ENCODE measurements around the gene PALD1.

The PALD1 gene

DNA sequence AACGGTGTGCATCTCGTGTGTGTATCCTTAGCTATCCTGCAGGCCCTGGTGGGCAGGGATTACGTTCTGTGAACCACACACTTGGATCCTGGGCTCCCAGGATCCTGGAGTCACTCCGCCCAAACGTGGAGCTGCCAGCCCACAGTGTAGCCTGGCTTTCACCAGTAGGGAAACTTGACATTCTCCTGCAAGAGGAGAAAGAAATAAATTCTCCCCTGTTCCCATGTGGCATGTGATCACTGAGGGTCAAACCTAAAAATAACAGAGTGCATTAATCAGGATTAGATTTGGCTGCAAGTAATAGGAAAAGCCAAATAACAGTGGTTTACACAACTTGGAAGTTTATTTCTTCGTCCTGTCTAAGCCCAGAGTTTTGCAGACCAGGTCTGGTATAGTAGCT is 32.3 kb downstream of the PALD1 start:
- TF ChIP-seq, protein P1, sequence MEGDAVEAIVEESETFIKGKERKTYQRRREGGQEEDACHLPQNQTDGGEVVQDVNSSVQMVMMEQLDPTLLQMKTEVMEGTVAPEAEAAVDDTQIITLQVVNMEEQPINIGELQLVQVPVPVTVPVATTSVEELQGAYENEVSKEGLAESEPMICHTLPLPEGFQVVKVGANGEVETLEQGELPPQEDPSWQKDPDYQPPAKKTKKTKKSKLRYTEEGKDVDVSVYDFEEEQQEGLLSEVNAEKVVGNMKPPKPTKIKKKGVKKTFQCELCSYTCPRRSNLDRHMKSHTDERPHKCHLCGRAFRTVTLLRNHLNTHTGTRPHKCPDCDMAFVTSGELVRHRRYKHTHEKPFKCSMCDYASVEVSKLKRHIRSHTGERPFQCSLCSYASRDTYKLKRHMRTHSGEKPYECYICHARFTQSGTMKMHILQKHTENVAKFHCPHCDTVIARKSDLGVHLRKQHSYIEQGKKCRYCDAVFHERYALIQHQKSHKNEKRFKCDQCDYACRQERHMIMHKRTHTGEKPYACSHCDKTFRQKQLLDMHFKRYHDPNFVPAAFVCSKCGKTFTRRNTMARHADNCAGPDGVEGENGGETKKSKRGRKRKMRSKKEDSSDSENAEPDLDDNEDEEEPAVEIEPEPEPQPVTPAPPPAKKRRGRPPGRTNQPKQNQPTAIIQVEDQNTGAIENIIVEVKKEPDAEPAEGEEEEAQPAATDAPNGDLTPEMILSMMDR (conservative IDR thresholded peaks at IDR 0.05): no peak
- no peak for TF ChIP-seq ZFX (IDR thresholded peaks at IDR 0.05)
- no peak overlapping the region for H3K27ac ChIP-seq

DNA sequence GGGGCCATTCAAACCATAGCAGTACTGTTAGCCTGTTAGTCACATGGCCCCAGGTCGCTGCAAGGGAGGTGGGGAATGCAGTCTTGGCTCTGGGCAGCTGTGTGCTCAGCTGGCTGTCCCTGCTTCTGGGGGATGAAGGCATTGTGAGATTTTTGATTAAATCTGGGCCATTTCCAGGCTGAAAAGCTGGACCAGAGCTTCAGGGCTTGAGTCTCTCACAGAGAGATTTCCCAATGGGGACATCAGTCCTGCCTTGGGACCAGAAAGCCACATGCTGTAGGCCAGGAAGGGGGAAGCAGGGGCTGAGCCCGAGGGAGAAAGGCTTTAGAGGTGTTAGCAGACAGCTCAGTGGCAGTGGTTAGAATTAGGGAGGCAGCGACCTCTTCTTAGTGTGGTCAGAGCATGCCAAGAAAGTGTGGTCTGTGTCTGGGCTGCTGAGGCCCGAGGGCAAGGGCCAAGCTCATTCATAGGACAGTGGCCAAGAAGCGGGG is 33.6 kb downstream of the PALD1 start:
- no peak for TF ChIP-seq ZFX (IDR thresholded peaks at IDR 0.05)
- TF ChIP-seq, protein P1 (conservative IDR thresholded peaks at IDR 0.05): no peak

DNA sequence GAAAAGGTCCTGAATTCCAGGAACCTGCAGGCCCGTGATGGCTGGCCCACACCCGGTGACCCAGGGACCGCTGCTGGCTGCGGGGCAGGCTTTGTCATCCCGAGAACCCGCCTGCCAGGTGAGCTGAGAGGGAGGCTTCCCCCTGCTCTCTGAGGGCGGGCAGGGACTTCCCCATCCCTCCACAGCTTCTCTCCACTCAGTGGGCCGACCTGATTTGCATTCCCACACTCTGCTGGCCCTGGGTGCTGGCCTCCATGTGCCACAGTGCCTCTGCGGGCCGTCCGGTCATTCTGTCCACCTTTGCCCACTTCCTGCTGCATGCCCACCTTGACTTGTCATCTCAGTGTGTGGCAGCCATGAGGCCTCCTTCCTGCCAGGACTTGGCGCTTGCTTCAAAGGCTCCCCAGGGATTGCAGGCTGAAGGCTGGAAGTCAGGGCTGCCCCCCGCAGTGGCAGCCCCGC is 35.3 kb downstream of the PALD1 start:
- H3K27ac ChIP-seq: no peak overlapping the region

More for the DNA sequence above, 33.6 kb downstream of the PALD1 start:
- H3K27ac ChIP-seq: no peak overlapping the region

DNA sequence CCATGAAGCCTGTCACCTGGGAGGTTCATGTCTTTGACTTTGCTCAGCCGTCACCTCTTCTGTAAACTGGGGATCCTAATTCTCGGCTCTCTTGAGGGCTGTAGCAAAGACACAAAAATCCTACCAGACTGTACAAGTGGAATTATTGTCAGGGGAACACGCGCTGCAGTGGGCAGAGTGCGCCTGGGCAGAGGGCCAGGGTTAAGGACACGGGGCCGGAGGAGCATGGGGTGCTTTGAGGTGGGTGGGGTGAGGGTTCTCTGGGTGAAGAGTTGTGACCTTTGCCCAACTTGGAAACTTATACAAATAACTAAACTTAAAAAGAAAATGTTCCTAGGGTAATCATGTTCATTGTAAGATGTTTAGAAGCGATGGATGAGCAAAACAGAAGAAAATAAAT is 36.0 kb downstream of the PALD1 start:
- no peak for TF ChIP-seq ZFX (IDR thresholded peaks at IDR 0.05)
- TF ChIP-seq, protein P1 (conservative IDR thresholded peaks at IDR 0.05): no peak
- no peak overlapping the region for H3K27ac ChIP-seq

More for the DNA sequence above, 35.3 kb downstream of the PALD1 start:
- TF ChIP-seq, protein P1 (conservative IDR thresholded peaks at IDR 0.05): no peak
- no peak for TF ChIP-seq ZFX (IDR thresholded peaks at IDR 0.05)

DNA sequence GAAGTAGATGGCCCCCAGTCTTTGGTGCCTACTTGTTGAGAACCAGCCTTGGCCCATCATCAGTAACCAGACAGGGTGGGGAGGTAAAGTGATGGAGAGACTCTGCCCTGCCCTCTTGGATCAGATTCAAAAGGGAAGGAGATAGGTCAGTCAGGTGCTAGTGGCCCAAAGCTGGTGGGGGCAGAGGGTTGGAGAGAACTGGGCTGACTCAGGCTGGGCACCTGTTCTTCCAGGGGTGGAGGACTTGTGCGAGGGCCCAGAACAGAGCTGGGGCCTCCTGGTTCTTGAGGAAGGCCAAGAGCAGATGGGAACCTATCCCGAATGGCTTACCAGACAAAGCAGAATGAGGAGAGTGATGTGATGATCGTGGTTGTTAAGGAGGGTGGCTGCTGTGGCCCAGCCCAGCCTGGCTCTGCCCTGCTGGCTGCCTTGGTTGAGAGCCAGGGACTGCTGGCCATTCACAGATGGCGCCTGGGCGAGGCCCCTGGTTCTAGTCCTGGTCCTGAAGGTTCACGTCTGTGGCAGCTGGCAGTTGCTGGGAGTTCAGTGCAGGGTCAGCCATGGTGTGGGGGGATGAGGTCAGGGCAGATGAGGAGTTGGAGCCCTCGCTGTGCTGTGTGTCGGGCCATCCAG is 36.6 kb downstream of the PALD1 start:
- TF ChIP-seq, protein P1 (conservative IDR thresholded peaks at IDR 0.05): no peak
- TF ChIP-seq ZFX (IDR thresholded peaks at IDR 0.05): no peak
- no peak overlapping the region for H3K27ac ChIP-seq

DNA sequence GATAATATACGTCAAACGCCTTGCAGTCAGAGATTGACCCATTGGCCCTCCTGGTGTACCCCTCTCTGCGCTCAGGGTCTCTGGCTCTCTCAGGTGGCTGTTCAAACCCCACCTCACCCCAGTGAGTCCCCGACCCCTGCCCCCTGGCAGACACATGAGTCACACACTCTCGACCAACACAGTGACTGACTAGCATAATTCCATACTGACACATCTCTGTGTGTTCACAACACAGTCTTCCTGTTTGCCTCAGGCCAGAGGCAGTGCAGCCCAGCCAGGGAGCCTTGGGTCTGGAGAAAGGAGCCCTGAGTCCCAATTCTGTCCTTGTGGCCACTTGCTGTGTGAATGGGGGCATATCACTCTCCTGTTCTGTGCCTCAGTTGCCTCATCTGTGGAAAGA is 40.1 kb downstream of the PALD1 start:
- TF ChIP-seq ZFX (IDR thresholded peaks at IDR 0.05): no peak
- TF ChIP-seq, protein P1 (conservative IDR thresholded peaks at IDR 0.05): no peak
- no peak overlapping the region for H3K27ac ChIP-seq

DNA sequence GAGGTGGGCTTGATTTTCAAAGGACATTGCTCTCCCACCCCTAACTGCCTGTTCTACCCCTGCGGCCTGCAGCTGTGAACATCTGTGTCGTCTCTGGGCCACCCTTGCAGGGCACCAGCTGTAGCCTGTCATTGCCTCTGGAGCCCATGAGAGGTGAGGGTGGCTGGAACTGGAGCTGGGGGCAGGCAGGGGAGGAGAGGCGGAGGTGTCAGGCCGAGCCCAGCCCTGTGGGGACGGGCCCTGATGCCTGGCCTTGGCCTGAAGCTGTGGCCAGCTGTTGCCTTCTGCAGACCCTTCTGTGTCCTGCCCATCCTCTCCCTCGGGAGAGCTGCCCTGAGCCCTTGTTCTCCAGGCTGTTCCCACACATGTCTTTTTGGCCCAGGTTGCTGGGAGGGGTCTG is 44.5 kb downstream of the PALD1 start:
- TF ChIP-seq, protein P1 (conservative IDR thresholded peaks at IDR 0.05): no peak
- no peak for TF ChIP-seq ZFX (IDR thresholded peaks at IDR 0.05)
- H3K27ac ChIP-seq: no peak overlapping the region
